Mesodermal cell (in vitro differentiated cells): ENCODE data around the gene ELMOD3.
"Not testable (repeated sequence)": the region's sequence is repeated elsewhere in the genome, so short reads cannot be mapped to it uniquely, and the experiment has no call there.

ENCODE experiments used
- H3K27ac ChIP-seq: 2 replicates; pipeline ENCODE4 v1.7.0; 2013; ENCODE audit warnings: mild to moderate bottlenecking, low read depth, low read length, moderate library complexity; ENCODE audit not compliant: severe bottlenecking
- H3K36me3 ChIP-seq: 2 replicates; pipeline ENCODE4 v1.7.1; 2013; ENCODE audit warnings: mild to moderate bottlenecking, low read length, moderate library complexity; ENCODE audit not compliant: control insufficient read depth, insufficient read depth
- H3K4me1 ChIP-seq: one replicate; pipeline ENCODE4 v1.7.1; 2013; ENCODE audit warnings: mild to moderate bottlenecking, low read length; ENCODE audit not compliant: insufficient read depth, control insufficient read depth, poor library complexity, severe bottlenecking
- H3K4me3 ChIP-seq: 2 replicates; pipeline ENCODE4 v1.7.0; 2013; ENCODE audit warnings: low read length, control low read depth, mild to moderate bottlenecking; ENCODE audit not compliant: insufficient read depth, poor library complexity, severe bottlenecking; ENCODE audit errors: extremely low read depth
- H3K9me3 ChIP-seq: 2 replicates; pipeline ENCODE4 v1.7.1; 2013; ENCODE audit warnings: mild to moderate bottlenecking, low read length, moderate library complexity; ENCODE audit not compliant: control insufficient read depth
- WGBS, 2 experiments: methylation state at CpG; one replicate each; pipeline ENCODE4 v1.1.5; 2013; ENCODE audit warnings: missing lambda C conversion rate in 2 of 2; ENCODE audit not compliant: insufficient coverage in 2 of 2; 5-methylcytosine and 5-hydroxymethylcytosine counted together

The ELMOD3 gene

DNA sequence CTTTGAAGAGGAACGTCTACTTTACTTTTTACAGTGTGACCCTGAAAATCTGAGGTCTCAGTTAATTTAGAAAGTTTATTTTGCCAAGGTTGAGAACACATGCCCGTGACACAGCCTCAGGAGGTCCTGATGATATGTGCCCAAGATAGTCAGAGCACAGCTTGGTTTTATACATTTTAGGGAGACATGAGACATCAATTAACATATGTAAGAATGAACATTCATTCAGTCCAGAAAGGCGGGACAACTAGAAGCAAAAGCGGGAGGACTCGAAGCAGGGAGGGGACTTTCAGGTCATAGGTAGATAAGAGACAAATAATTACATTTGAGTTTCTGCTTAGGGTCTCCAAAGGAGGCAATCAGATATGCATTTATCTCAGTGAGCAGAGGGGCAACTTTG lies 23.7 kb downstream of the ELMOD3 start:
- WGBS, 2 experiments: 93 to 100% methylated on average over 4 of the region's 5 CpGs
- H3K9me3 ChIP-seq: peaks cover 10% of the 10 kb centered on the region
- H3K36me3 ChIP-seq: peaks cover 40% of the 10 kb centered on the region
- no peak overlapping the region for H3K4me3 ChIP-seq
- no peak overlapping the region for H3K27ac ChIP-seq
- no peaks in the 10 kb centered on the region for H3K4me1 ChIP-seq

DNA sequence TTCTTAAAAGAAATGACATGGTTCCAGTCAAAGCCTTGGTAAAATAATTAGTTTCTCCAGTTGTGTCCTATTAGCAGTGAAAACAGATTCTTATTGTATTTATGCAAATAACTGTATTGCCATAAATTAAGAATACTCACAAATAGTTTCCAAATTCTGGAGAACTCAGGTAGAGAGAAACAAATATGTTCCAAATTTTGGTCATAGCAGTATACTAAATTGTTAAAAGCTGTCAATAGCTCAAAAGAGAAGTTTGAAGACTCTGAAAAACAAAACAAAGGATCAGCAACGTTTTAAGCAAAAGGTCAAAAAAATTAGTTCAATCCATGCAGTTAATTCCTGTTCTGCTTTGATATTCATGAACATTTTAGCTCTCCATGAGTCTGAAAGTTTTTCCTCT lies 25.5 kb downstream of the ELMOD3 start:
- no peak overlapping the region for H3K4me3 ChIP-seq
- WGBS, 2 experiments: 56 to 89% methylated on average over 1 of the region's 1 CpG
- H3K9me3 ChIP-seq: peaks cover 10% of the 10 kb centered on the region
- no peak overlapping the region for H3K27ac ChIP-seq
- no peaks in the 10 kb centered on the region for H3K4me1 ChIP-seq
- H3K36me3 ChIP-seq: peaks cover 45% of the 10 kb centered on the region

DNA sequence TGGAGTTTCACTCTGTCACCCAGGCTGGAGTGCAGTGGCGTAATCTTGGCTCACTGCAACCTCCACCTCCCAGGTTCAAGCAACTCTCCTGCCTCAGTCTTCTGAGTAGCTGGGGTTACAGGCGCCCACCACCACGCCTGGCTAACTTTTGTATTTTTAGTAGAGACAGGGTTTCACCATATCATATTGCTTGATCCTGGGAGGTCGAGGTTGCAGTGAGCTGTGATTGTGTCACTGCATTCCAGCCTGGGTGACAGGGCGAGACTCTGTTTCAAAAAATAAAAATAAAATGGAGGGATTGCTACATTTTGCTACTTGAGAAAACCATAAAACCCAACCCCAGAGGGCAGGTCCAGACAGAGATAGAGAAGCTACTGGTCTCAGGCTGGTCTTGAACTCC lies 28.6 kb downstream of the ELMOD3 start:
- H3K9me3 ChIP-seq: peaks cover 10% of the 10 kb centered on the region
- peaks cover 44% of the 10 kb centered on the region for H3K36me3 ChIP-seq
- H3K4me1 ChIP-seq, H3K4me3 ChIP-seq, H3K27ac ChIP-seq: not testable (repeated sequence)
- 76% methylated on average over 3 of the region's 5 CpGs; no CpG with 5 or more reads in 1 of the 2 experiments for WGBS, 2 experiments

DNA sequence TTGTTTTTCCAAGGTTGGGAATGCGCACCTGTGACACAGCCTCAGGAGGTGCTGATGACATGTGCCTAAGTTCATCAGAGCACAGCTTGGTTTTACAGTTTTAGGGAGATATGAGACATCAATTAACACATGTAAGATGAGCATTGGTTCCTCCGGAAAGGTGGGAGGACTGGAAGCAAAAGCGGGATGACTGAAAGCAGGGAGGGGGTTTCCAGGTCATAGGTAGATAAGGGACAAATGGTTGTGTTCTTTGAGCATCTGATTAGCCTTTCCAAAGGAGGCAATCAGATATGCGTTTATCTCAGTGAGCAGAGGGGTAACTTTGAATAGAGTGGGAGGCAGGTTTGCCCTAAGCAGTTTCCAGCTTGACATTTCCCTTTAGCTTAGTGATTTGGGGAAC lies 29.3 kb downstream of the ELMOD3 start:
- peaks cover 44% of the 10 kb centered on the region for H3K36me3 ChIP-seq
- H3K27ac ChIP-seq: no peak overlapping the region
- no peaks in the 10 kb centered on the region for H3K4me1 ChIP-seq
- WGBS, 2 experiments: 78 to 95% methylated on average over 3 to 4 of the region's 4 CpGs
- peaks cover 10% of the 10 kb centered on the region for H3K9me3 ChIP-seq
- H3K4me3 ChIP-seq: no peak overlapping the region

DNA sequence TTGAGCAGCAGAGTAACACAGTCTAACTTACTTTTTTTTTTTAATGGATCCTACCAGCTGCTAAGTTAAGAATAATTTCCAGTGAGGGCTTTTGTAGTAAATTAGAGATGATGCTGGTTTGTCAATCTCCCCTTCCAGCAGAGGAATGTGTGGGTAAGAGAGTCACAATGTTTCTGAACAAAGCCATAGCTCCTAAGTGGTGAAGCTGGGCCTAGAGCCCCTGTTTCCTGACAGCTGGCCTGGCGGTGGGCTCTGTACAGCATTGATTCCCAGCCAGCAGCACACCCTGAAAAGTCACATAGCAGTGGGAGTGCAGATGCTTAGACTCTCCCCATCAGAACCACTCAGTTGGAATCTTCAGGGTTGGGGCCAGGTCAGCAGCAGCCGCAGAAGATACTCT lies 31.2 kb downstream of the ELMOD3 start:
- no peaks in the 10 kb centered on the region for H3K9me3 ChIP-seq
- WGBS, 2 experiments: 85 to 100% methylated on average over 1 to 2 of the region's 2 CpGs
- no peak overlapping the region for H3K27ac ChIP-seq
- no peak overlapping the region for H3K4me3 ChIP-seq
- H3K36me3 ChIP-seq: peaks cover 31% of the 10 kb centered on the region
- no peaks in the 10 kb centered on the region for H3K4me1 ChIP-seq

DNA sequence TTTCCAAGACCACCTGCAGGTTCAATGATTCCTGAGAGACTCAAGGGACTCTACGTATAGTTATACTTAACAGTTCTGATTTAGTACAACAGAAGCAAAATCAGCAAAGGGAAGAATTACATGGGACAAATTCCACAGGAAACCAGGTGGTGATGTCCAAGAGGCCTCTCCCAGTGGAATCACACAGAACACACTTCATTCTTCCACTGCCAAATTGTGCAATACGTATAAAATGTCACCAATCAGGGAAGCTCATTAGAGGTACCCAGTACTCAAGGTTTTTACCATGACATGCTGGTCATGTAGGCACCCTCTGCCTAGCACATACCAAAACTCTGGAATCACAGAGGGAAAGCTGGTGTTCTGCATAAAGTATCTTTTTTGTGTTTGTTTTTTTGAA lies 33.2 kb downstream of the ELMOD3 start:
- 100% methylated on average over 1 to 2 of the region's 2 CpGs for WGBS, 2 experiments
- peaks cover 40% of the 10 kb centered on the region for H3K36me3 ChIP-seq

DNA sequence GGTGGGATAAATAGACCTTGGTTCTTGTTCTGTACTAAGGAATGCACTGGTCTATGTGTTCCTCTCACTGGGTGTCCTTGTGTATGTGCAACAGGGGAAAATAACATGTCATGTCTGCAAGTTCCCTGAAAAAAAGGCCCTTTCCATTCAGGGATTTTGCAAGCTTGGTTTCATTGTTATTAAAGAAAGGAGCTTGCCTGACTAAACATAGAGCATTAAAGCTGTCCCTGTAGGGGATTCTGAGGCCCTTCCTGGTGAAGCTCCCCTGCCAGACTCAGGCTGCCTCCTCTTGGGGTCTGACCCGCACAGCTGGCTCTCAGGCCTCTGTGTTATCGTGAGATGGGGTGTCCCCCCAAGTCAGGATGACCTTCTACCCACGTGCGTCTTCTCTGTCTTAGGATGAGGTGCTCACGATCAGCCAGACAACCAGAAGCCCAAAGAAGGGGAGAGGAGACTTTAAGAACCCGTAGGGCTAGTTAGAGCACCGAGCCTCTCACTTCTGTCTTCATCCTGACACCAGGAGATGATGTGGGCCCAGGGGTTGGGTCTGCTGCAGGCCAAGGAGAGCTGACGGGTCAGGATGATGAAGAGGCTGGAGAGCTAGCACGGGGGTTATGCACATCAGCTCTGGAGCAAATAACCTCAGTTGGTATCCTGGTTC lies 34.4 kb downstream of the ELMOD3 start:
- H3K36me3 ChIP-seq: peaks cover 39% of the 10 kb centered on the region
- H3K9me3 ChIP-seq: no peaks in the 10 kb centered on the region
- no peaks in the 10 kb centered on the region for H3K4me1 ChIP-seq
- 92 to 94% methylated on average over 5 to 9 of the region's 9 CpGs for WGBS, 2 experiments
- no peak overlapping the region for H3K27ac ChIP-seq
- no peak overlapping the region for H3K4me3 ChIP-seq

More for the DNA sequence above, 33.2 kb downstream of the ELMOD3 start:
- H3K9me3 ChIP-seq: no peaks in the 10 kb centered on the region
- no peaks in the 10 kb centered on the region for H3K4me1 ChIP-seq
- no peak overlapping the region for H3K4me3 ChIP-seq
- no peak overlapping the region for H3K27ac ChIP-seq

DNA sequence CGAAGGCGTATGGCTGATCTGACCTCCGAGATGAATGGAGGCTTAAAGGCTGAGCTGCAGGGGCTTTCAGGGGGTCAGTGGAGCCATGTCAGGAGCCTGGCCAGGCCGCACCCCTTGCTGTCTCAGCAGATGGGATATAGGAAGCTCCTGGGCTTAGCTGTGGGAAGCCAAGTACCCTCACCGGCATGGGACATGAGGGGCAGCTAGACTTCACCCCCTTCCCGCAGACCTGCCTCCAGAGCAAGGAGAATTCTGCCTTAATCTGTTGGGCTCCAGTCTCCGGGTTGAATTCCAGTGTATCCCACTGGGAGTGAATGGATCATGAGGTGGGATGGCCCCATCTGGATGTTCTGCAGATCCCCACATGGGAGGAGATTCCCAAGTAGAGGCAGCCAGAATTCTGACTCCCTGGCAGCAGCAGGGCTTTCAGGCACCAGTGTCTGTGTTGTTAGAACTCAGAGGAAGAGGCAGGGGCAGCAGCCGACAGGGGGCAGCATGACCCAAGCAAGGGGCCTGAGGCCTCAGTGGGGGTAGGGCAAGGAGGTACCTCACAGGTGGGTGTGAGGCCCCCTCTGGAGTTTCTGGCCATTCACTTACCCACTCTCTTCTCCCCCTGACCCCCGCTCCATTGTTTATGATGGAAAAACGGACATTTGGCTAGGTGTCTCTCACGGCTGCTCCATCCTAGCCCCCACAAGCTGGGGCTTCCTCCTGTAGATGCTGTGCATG lies 36.5 kb downstream of the ELMOD3 start:
- H3K4me1 ChIP-seq: no peaks in the 10 kb centered on the region
- no peak overlapping the region for H3K27ac ChIP-seq
- peaks cover 49% of the 10 kb centered on the region for H3K36me3 ChIP-seq
- no peaks in the 10 kb centered on the region for H3K9me3 ChIP-seq
- 84 to 97% methylated on average over 6 to 9 of the region's 11 CpGs for WGBS, 2 experiments
- no peak overlapping the region for H3K4me3 ChIP-seq

DNA sequence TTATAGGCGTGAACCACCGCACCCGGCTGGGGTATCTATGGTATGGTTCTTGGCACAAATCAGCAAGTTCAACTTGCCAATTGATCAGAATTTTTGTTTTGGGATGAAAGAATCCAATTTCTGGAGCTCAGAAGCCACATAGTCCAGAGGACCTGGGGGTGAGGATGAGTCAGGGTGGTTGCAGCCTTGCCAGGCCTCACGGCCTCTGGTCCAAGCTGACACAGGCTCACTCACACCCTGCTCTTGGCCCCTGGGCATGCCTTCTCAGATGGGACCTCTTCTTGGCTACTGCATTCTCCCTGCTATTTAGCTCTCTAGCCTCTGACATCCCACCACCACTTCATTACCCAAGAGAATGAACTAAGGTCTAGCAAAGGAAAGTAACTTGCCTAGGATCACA lies 39.3 kb downstream of the ELMOD3 start:
- Histone ChIP-seq H3K4me1 (no peaks in the 10 kb centered on the region), H3K9me3 (no peaks in the 10 kb centered on the region), H3K4me3 (no peak overlapping the region), H3K27ac (no peak overlapping the region), H3K36me3 (peaks cover 48% of the 10 kb centered on the region)
- WGBS, 2 experiments: 98 to 100% methylated on average over 3 to 4 of the region's 4 CpGs

DNA sequence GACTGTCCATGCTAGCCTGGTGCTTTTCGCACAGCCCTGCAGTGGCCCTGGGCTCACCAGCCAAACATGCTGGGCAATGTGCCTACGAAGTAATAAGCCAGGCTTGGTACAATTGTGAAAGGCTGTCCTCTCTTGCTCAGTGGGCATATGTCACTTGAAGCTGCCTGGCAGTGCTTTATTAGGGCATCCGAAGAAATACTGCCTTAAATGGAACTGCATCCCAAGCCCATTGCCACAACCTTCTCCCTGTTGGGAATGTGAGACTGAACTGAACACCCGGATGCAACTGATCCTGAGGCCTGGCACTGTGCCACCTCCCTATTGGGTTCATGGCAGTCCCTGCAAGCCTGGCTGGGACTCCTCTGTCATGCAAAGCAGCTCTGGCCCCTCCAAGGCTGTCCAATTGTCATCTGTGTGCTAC lies 39.7 kb downstream of the ELMOD3 start:
- Histone ChIP-seq H3K4me1 (no peaks in the 10 kb centered on the region), H3K27ac (no peak overlapping the region), H3K36me3 (peaks cover 48% of the 10 kb centered on the region), H3K4me3 (no peak overlapping the region), H3K9me3 (no peaks in the 10 kb centered on the region)
- 97 to 100% methylated on average over 3 of the region's 4 CpGs for WGBS, 2 experiments

DNA sequence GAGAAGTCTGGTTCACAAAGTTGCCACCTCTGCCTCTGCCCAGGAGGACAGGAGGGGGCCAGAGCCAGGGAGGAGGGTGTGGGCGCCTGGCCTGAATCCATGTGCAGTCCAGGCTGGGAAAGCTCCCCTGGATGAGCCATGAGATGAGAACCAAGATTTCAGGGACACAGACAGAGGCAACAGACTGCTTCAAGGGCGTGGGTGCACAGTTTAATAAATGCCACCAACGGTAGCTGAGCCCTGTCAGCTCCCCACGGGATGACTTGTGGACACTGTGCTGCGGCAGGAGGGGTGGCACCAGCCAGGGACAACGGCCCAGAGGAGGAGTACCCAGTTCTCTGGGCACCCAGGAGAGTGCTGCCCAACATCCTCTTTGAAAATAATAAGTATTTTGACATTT lies 40.4 kb downstream of the ELMOD3 start:
- WGBS, 2 experiments: 84 to 88% methylated on average over 6 of the region's 6 CpGs
- Histone ChIP-seq H3K9me3 (no peaks in the 10 kb centered on the region), H3K36me3 (peaks cover 48% of the 10 kb centered on the region), H3K27ac (no peak overlapping the region), H3K4me3 (no peak overlapping the region), H3K4me1 (no peaks in the 10 kb centered on the region)
